Heart left ventricle (tissue), 16 donors: Measurements from ENCODE around the gene ESR2. TPM values are rescaled to one million over a fixed set of nuclear protein-coding genes. Genes with fewer than 3 reads are reported as not detected.

ENCODE experiments used
- ATAC-seq, 4 donors: fragments of 200-7000 bp; cut with Tn5 transposase; one replicate each; pipeline ENCODE4 v1.9.1; 2020 to 2022; ENCODE audit warnings: moderate library complexity in 4 of 4, mild to moderate bottlenecking in 3 of 4, moderate number of reproducible peaks in 1 of 4
- DNase-seq, 5 donors: peaks; one replicate each; pipeline ENCODE4 v3.0.0-alpha.2; 2020
- H3K27ac ChIP-seq, 12 donors: fragments of 200-600 bp; sonication (generic) in 4 of 12; one replicate each; pipeline versions ENCODE4 v1.5.0 to v1.8.0; 2016 to 2022; ENCODE audit warnings: mild to moderate bottlenecking in 2 of 12
- H3K27me3 ChIP-seq, 9 donors: fragments of 200-600 bp; sonication (generic) in 2 of 9; one replicate each; pipeline versions ENCODE4 v1.5.1 to v1.8.0; 2016 to 2022; ENCODE audit warnings: mild to moderate bottlenecking in 3 of 9
- H3K36me3 ChIP-seq, 9 donors: fragments of 200-600 bp; sonication (generic) in 2 of 9; one replicate each; pipeline versions ENCODE4 v1.5.0 to v1.8.0; 2018 to 2022; ENCODE audit warnings: mild to moderate bottlenecking in 2 of 9
- H3K4me1 ChIP-seq, 12 donors: fragments of 200-600 bp; sonication (generic) in 4 of 12; one replicate each; pipeline versions ENCODE4 v1.5.0 to v1.8.0; 2016 to 2022; ENCODE audit warnings: mild to moderate bottlenecking in 3 of 12
- H3K4me3 ChIP-seq, 12 donors: fragments of 200-600 bp; sonication (generic) in 4 of 12; one replicate each; pipeline versions ENCODE4 v1.5.0 to v1.8.0; 2017 to 2022; ENCODE audit warnings: mild to moderate bottlenecking in 9 of 12, moderate library complexity in 4 of 12
- H3K9me3 ChIP-seq, 12 donors: fragments of 200-600 bp; sonication (generic) in 4 of 12; one replicate each; pipeline versions ENCODE4 v1.5.0 to v1.8.0; 2016 to 2022; ENCODE audit warnings: mild to moderate bottlenecking in 1 of 12
- CTCF ChIP-seq, 12 donors: fragments of 200-600 bp; sonication (generic) in 4 of 12; IDR thresholded peaks; one replicate each; pipeline versions ENCODE4 v1.5.0 to v1.8.0; 2018 to 2022; ENCODE audit warnings: antibody characterized with exemption in 12 of 12, mild to moderate bottlenecking in 5 of 12
- POLR2A ChIP-seq, 2 donors: fragments of 450-650 bp; IDR thresholded peaks; one replicate each; pipeline ENCODE4 v1.6.1; 2017; ENCODE audit warnings: antibody characterized with exemption in 2 of 2, mild to moderate bottlenecking in 2 of 2, moderate library complexity in 2 of 2
- WGBS, 4 donors: extraction: QIAGEN DNeasy Blood & Tissue Kit in 2 of 4; methylation state at CpG; one replicate each; pipeline versions ENCODE4 v1.1.5 to v1.1.7; 2013 to 2018; 5-methylcytosine and 5-hydroxymethylcytosine counted together
- intact Hi-C, 10 donors: fragments of 100-400 bp; cut with DNase I; formaldehyde crosslinking; loops; one replicate each; pipeline versions ENCODE4 v1.11.1 to v1.14.2; 2022
- polyA plus RNA-seq, 2 donors: library from polyadenylated mRNA; stranded (reverse); fragments of 200-250 nt; gene quantifications; one replicate each; pipeline ENCODE4 v1.2.3, GENCODE V29; 2013
- total RNA-seq, 9 donors: library from RNA; depleted of rRNA in 2 of 9; stranded (reverse); fragments of >200 nt in 2 of 9; fragmentation: NEBNext Ultra II Directional in 3 of 9; extraction: Animal tissue kit (Norgen Biotek cat#: 25700) in 3 of 9; gene quantifications; one replicate each; pipeline versions ENCODE4 v1.1.0 to v1.2.4, GENCODE V29; 2016 to 2023
- donor health status: ischemic (EF 13 %, LVEDD 7.1; RV severe dilation, severe dysfunction).
- donor health status: healthy with polysubstance abuse.
- donor health status: DM: no; HTN: yes; CAD: no.
- donor health status: DM: no; HTN: no; CAD: no.
- donor health status: ischemic (EF 25% LVEDD 6.9; RV normal size, moderate dysfunction).
- donor health status: ischemic (EF 25% LVEDD 5.7; RV mildly dilated, moderate dysfunction).
- donor health status: healthy.
- donor health status: DM: yes; HTN: yes; CAD: no.
- donor health status: ischemic (EF 35%, LVEDD 5.7; RV mildly dilated, moderate dysfunction).
- donor health status: nonischemic (EF 11% LVEDD 7.7; RV severe dilation, severe dysfunction).
- donor health status: DM: yes; HTN: yes; CAD: no.
- donor health status: PGD.
- donor health status: ischemic (EF 29% LVEDD 5.4; RV normal size, mild dysfunction).
- donor health status: nonischemic (EF 23%, LVEDD 6.1; RV moderate dilation, normal function).

ESR2 gene
- total and polyA plus RNA-seq, 11 donors: 0.15 to 1.7 (median 0.61) TPM

GRCh38 chr14:64074961-64075612 lies 219.1 kb downstream of the ESR2 start:
- no peak for TF ChIP-seq CTCF (IDR thresholded peaks at IDR 0.05)
- no peak for TF ChIP-seq POLR2A (IDR thresholded peaks at IDR 0.05)
- Histone ChIP-seq H3K4me3 (no peak overlapping the region), H3K27me3 (no peaks in the 10 kb centered on the region), H3K4me1 (no peaks in the 10 kb centered on the region), H3K9me3 (no peaks in the 10 kb centered on the region), H3K27ac (no peak overlapping the region), H3K36me3 (peaks cover 0 to 87% (median 58%) of the 10 kb centered on the region in 9 donors)
- ATAC-seq (no peak), DNase-seq (no peak)
- intact Hi-C loops: no loop called here
- WGBS, 4 donors: 68 to 70% (median 69%) methylated on average over 2 of the region's 2 CpGs

- 65 to 87% (median 83%) methylated on average over 5 of the region's 5 CpGs for WGBS, 4 donors
- Histone ChIP-seq H3K9me3 (no peaks in the 10 kb centered on the region), H3K36me3 (peaks cover 0 to 90% (median 70%) of the 10 kb centered on the region in 9 donors), H3K27ac (no peak overlapping the region), H3K4me1 (no peaks in the 10 kb centered on the region), H3K4me3 (no peak overlapping the region), H3K27me3 (no peaks in the 10 kb centered on the region)
- DNase-seq (no peak), ATAC-seq (no peak)
- intact Hi-C loops: no loop called here
- TF ChIP-seq CTCF (IDR thresholded peaks at IDR 0.05): no peak
- TF ChIP-seq POLR2A (IDR thresholded peaks at IDR 0.05): no peak
Observed at GRCh38 chr14:64069634-64070359, 224.4 kb downstream of the ESR2 start.

GRCh38 chr14:64064447-64064846 lies 229.7 kb downstream of the ESR2 start:
- 95 to 97% (median 96%) methylated on average over 2 of the region's 2 CpGs for WGBS, 4 donors
- Histone ChIP-seq H3K27ac (no peak overlapping the region), H3K36me3 (peaks cover 0 to 61% (median 45%) of the 10 kb centered on the region in 9 donors)

More at GRCh38 chr14:64064447-64064846, 229.7 kb downstream of the ESR2 start:
- H3K9me3 ChIP-seq: no peaks in the 10 kb centered on the region
- no peaks in the 10 kb centered on the region for H3K4me1 ChIP-seq
- no peaks in the 10 kb centered on the region for H3K27me3 ChIP-seq
- no peak for ATAC-seq
- no peak overlapping the region for H3K4me3 ChIP-seq
- no peak for TF ChIP-seq CTCF (IDR thresholded peaks at IDR 0.05)
- TF ChIP-seq POLR2A (IDR thresholded peaks at IDR 0.05): no peak
- no peak for DNase-seq
- intact Hi-C loops: no loop called here
